HG03060 (cell line): ENCODE data around the gene NAA60.
"Not testable (repeated sequence)": the region's sequence is repeated elsewhere in the genome, so short reads cannot be mapped to it uniquely, and the experiment has no call there.

Experiments used
- ATAC-seq: cut with Tn5 transposase; IDR thresholded peaks from one replicate; pipeline ENCODE4 v1.9.1; 2021; ENCODE audit warnings: low read depth, moderate number of reproducible peaks; ENCODE audit not compliant: unreplicated experiment

Gene NAA60

GRCh38 chr16:3481696-3482658, 38.5 kb downstream of the NAA60 start:
- ATAC-seq: no peak

- ATAC-seq: no peak
These were observed 39.3 kb downstream of the NAA60 start for GRCh38 chr16:3482659-3483241.

- ATAC-seq: no peak
These were observed 41.0 kb downstream of the NAA60 start for GRCh38 chr16:3484318-3485096.

- no peak for ATAC-seq
These were observed 41.7 kb downstream of the NAA60 start for GRCh38 chr16:3485097-3485745.

- no peak for ATAC-seq
These were observed 42.5 kb downstream of the NAA60 start for GRCh38 chr16:3485821-3486505.

GRCh38 chr16:3486506-3487215, 43.2 kb downstream of the NAA60 start:
- ATAC-seq: no peak

GRCh38 chr16:3487521-3488410, 44.3 kb downstream of the NAA60 start:
- ATAC-seq: no peak

- ATAC-seq: no peak
These were observed 45.3 kb downstream of the NAA60 start for GRCh38 chr16:3488801-3489200.

GRCh38 chr16:3490911-3491629, 47.6 kb downstream of the NAA60 start:
- ATAC-seq: no peak

- no peak for ATAC-seq
These were observed 48.9 kb downstream of the NAA60 start for GRCh38 chr16:3492356-3492755.

GRCh38 chr16:3494386-3494973, 51.0 kb downstream of the NAA60 start:
- ATAC-seq: no peak

- no peak for ATAC-seq
These were observed 51.7 kb downstream of the NAA60 start, which contains the start of gene C16orf90 for GRCh38 chr16:3495176-3495575. TSS of gene C16orf90 (minus strand) at chr16:3495489. CDS start at chr16:3495421, 68 bp downstream.

GRCh38 chr16:3496386-3496785, 52.9 kb downstream of the NAA60 start:
- ATAC-seq: no peak

- no peak for ATAC-seq
These were observed 54.3 kb downstream of the NAA60 start for GRCh38 chr16:3497771-3498170.

GRCh38 chr16:3498988-3499387, 55.5 kb downstream of the NAA60 start:
- no peak for ATAC-seq

GRCh38 chr16:3501412-3501761, 57.9 kb downstream of the NAA60 start:
- not testable (repeated sequence) for ATAC-seq

GRCh38 chr16:3501783-3502400, 58.4 kb downstream of the NAA60 start:
- no peak for ATAC-seq
